ENCODE data around the gene ANKLE2. TPM values are rescaled to one million over a fixed set of nuclear protein-coding genes. Genes with fewer than 3 reads are reported as not detected.

Gene ANKLE2
- polyA plus RNA-seq = 8.9 and 10.4 TPM in 2 replicates

GRCh38 chr12:132761032-132761920 is at the start of gene ANKLE2:
ANKLE2 (minus strand) TSS chr12:132761832; CDS start chr12:132761798, 34 bp downstream.

GRCh38 chr12:132710405-132711079 is 51.1 kb downstream of the ANKLE2 start, which contains the start of gene PGAM5:
PGAM5 (plus strand) TSS chr12:132710842; CDS start chr12:132710877, 35 bp downstream.

GRCh38 chr12:132687211-132688164 is 74.1 kb downstream of the ANKLE2 start, which contains the start of the genes POLE and PXMP2:
POLE (minus strand) TSS chr12:132687342; CDS start chr12:132687315, 27 bp downstream.
PXMP2 (plus strand) TSS chr12:132687587; CDS start chr12:132687671, 84 bp downstream.

Other genes with a start within 250 kb of the ANKLE2 start
- not detected in 2 replicates for gene LRCOL1, start 151.2 kb downstream of the ANKLE2 start, polyA plus RNA-seq
- gene P2RX2, start 143.1 kb downstream of the ANKLE2 start, polyA plus RNA-seq = not detected in 2 replicates
- 0.31 TPM in 1 of 2 replicates, not detected in the other for gene POLE, start 74.5 kb downstream of the ANKLE2 start, polyA plus RNA-seq
- 0.85 and 5.0 TPM in 2 replicates for gene PXMP2, start 74.2 kb downstream of the ANKLE2 start, polyA plus RNA-seq
- gene PGAM5, start 51.0 kb downstream of the ANKLE2 start, polyA plus RNA-seq = 6.4 and 7.8 TPM in 2 replicates
- 3.4 and 4.3 TPM in 2 replicates for gene GOLGA3, start 67.0 kb upstream of the ANKLE2 start, polyA plus RNA-seq
- gene CHFR, start 125.8 kb upstream of the ANKLE2 start, polyA plus RNA-seq = 0.45 and 1.7 TPM in 2 replicates
- 11.2 and 14.6 TPM in 2 replicates for gene ZNF605, start 194.5 kb upstream of the ANKLE2 start, polyA plus RNA-seq
- 1.2 and 2.8 TPM in 2 replicates for gene ZNF26, start 224.5 kb upstream of the ANKLE2 start, polyA plus RNA-seq

All from Purkinje cell (primary cell).